ENCODE results near the gene PABPN1.

The PABPN1 gene

DNA sequence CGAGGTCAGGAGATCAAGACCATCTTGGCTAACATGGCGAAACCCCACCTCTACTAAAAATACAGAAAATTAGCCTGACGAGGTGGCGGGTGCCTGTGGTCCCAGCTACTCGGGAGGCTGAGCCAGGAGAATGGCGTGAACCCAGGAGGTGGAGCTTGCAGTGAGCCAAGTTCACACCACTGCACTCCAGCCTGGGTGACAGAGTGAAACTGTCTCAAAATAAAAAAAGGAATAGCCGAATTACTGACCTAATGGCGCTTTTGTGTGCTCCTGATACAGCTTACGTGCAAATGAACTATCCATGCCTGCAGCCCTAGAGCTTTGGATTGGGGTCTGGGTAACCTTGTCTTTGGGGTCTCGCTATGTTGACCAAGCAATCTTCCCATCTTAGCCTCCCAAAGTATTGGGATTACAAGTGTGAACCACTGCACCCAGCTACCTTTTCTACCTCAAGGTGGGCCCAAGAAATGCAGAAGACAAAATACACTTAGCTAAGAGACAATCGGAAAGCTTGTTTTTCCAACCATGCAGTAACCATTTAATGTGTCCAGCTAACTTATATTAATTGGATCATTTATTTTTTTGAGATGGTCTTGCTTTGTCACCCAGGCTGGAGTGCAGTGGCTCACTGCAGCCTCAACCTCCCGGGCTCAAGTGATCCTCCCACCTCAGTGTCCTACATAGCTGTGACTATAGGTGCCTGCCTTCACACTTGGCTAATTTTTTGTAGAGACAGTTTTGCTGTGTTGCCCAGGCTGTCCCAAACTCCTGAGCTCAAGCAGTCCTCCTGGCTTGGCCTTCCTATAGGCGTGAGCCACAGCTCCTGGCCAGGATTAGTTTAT is 5.5 kb downstream of the PABPN1 start:
- TF ChIP-seq, protein P1, sequence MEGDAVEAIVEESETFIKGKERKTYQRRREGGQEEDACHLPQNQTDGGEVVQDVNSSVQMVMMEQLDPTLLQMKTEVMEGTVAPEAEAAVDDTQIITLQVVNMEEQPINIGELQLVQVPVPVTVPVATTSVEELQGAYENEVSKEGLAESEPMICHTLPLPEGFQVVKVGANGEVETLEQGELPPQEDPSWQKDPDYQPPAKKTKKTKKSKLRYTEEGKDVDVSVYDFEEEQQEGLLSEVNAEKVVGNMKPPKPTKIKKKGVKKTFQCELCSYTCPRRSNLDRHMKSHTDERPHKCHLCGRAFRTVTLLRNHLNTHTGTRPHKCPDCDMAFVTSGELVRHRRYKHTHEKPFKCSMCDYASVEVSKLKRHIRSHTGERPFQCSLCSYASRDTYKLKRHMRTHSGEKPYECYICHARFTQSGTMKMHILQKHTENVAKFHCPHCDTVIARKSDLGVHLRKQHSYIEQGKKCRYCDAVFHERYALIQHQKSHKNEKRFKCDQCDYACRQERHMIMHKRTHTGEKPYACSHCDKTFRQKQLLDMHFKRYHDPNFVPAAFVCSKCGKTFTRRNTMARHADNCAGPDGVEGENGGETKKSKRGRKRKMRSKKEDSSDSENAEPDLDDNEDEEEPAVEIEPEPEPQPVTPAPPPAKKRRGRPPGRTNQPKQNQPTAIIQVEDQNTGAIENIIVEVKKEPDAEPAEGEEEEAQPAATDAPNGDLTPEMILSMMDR (conservative IDR thresholded peaks at IDR 0.05), result no peak
- no peak overlapping the region for H3K27ac ChIP-seq

DNA sequence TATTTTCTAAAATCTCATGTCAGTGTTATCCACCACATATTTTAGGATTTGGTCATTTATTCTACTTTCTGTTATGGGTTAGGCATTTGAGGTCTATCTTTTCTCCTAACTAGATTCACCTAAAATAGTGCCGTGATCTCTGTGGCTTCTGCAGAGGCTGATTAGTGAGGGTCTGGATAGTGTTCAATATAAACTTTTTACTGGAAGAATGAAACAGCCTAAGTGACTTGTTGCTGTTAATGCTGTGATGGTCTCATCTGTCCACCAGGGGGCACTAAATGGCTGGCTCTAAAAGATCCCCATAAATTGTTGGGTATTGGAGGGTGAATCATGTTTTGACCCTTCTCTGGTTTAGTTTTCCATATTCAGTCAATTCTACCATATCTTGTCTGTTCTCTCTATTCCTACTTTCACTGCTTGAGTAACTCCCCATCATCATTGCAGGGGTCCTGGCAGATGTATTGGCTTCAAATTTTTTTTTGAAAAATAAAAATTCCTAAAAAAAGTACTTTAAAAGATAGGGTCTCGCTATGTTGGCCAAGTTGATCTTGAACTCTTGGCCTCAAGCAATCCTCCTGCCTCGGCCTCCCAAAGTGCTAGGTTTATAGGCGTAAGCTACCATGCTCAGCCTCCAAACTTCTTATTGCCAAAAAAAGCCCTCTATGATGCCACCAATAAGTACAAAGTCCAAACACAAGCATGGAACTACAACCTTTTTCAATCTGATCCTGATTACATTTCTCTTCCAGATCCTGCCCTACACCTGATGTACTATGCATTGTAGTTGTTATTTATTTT is 6.9 kb downstream of the PABPN1 start:
- TF ChIP-seq, protein P1 (conservative IDR thresholded peaks at IDR 0.05), result peak; percentile 86
- peak overlapping the region; percentile 59 for H3K27ac ChIP-seq

DNA sequence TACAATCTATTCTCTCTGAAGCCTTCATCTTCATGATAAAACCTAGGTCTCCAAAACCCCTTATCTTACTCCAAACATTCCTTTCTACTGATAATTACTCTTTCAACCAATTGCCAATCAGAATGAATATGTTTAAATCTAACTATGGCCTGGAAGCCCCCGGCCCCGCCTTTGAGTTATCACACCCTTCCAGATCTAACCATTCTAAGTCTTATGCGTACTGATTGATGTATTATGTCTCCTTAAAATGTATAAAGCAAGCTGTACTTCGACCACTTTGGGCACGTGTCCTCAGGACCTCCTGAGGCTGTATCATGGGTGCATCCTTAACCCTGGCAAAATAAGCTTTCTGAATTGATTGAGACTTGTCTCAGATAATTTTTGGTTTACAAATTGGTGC is 14.4 kb downstream of the PABPN1 start:
- TF ChIP-seq, protein P1 (conservative IDR thresholded peaks at IDR 0.05), result no peak
- no peak overlapping the region for H3K27ac ChIP-seq

DNA sequence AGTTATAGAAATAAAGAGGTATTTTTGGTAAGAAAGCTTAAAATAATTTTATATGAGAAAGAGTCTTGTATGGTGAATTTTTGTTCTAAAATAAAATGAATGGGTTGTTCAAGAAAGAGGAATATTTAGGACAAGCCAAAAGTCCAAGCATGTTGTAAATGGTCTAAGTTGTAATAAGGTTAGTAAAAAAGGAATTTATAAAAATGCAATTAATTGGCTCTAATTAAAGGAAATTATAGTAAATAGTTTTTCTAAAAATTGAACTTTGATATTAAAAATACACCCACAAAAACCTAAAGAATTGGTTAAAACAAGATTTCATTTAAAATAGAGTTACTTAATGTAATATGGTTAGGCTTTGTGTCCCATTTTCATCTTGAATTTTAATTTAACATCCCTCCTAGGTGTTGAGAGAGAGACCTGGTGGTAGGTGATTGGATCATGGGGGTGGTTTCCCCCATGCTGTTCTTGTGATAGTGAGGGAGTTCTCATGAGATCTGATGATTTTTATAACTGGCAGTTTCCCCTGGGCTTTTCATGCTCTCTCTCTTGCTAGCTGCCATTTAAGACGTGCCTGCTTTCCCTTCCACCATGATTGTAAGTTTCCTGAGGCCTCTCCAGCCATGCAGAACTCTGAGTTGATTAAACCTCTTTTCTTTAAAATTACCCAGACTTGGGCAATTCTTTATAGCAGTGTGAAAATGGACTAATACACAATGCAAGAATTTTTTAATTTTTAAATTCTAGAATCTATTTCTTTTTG is 18.4 kb downstream of the PABPN1 start:
- no peak overlapping the region for H3K27ac ChIP-seq
- TF ChIP-seq, protein P1 (conservative IDR thresholded peaks at IDR 0.05), result no peak

DNA sequence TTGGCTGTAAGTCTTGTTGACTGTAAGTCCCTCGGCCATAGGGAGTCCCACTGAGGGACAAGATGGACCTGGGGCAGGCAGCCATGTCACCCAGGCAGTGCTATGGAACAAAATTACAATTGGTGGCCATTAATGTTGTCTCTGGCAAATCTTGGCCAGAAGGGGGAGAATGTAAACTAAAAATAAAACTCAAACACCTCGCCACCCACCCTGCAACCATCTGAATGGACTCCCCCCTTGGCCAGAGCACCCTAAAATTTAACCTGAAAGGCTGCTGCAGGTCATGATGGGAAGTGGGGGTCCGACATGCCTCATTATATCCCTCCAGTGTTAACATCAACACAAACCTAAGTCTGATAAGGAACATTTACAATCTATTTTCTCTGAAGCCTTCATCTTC is 23.2 kb downstream of the PABPN1 start:
- no peak overlapping the region for H3K27ac ChIP-seq
- TF ChIP-seq, protein P1 (conservative IDR thresholded peaks at IDR 0.05), result no peak

DNA sequence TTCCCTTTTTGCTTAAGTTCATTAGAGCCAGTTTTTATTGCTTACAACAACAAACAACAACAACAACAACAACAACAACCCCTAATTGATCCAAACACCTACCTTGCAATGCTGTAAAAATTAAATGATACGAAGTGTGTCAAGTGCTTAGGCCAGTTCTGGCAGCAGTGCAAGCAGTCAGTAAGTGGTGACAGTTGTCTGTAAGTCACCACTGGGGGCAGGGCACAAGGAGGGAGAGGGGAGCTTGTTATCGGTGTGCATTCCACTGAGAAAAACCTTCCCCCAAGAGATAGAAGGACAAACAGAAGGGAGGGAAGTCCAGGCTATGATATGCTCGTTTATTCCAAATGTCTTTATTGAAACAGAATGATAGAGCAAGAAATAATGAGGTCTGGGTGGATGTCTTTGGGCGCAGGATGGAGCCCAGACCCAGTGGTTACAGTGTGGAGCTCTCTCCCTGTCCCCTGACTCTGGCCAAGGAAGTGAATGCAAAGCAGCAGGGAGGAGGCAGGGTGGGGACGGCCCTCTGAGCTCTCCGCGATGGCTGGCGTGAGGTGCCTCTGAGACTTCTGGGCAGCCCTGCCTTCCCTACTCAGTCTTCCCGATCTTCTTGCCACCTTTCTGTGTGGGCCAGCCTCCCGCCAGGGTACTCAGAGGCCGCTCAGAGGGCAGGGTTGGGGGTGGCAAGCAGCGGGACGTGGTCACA is 24.9 kb downstream of the PABPN1 start:
- TF ChIP-seq, protein P1 (conservative IDR thresholded peaks at IDR 0.05), result no peak
- no peak overlapping the region for H3K27ac ChIP-seq
